Measurements from ENCODE around the gene SACS.
A peak's percentile ranks its signal among the peaks of the same experiment; 100 is the strongest.
"Not testable (repeated sequence)": the region's sequence is repeated elsewhere in the genome, so short reads cannot be mapped to it uniquely, and the experiment has no call there.

The SACS gene

GRCh38 chr13:23354520-23354919 lies 79.0 kb downstream of the SACS start:
- DNase-seq (ENCODE audit: low read depth): no peak

- no peak for DNase-seq (ENCODE audit: low read depth)
Measured at GRCh38 chr13:23352161-23352560, 81.3 kb downstream of the SACS start.

GRCh38 chr13:23350009-23350408 lies 83.5 kb downstream of the SACS start:
- DNase-seq (ENCODE audit: low read depth): no peak

GRCh38 chr13:23349161-23349897 lies 84.2 kb downstream of the SACS start:
- DNase-seq (ENCODE audit: low read depth): peak; percentile 49

GRCh38 chr13:23348262-23349127 lies 85.0 kb downstream of the SACS start:
- DNase-seq (ENCODE audit: low read depth): peak; percentile 70

GRCh38 chr13:23347601-23348000 lies 85.9 kb downstream of the SACS start:
- no peak for DNase-seq (ENCODE audit: low read depth)

GRCh38 chr13:23344931-23345595 lies 88.4 kb downstream of the SACS start:
- no peak for DNase-seq (ENCODE audit: low read depth)

GRCh38 chr13:23339225-23339624 lies 94.3 kb downstream of the SACS start:
- no peak for DNase-seq (ENCODE audit: low read depth)

- DNase-seq (ENCODE audit: low read depth): no peak
Measured at GRCh38 chr13:23330356-23330755, 103.1 kb downstream of the SACS start.

- DNase-seq (ENCODE audit: low read depth): no peak
Measured at GRCh38 chr13:23325191-23325590, 108.3 kb downstream of the SACS start.

GRCh38 chr13:23323946-23324709 lies 109.4 kb downstream of the SACS start:
- DNase-seq (ENCODE audit: low read depth): no peak

GRCh38 chr13:23322353-23323336 lies 110.9 kb downstream of the SACS start:
- no peak for DNase-seq (ENCODE audit: low read depth)

GRCh38 chr13:23321535-23322241 lies 111.8 kb downstream of the SACS start:
- DNase-seq (ENCODE audit: low read depth): peak; percentile 78

- no peak for DNase-seq (ENCODE audit: low read depth)
Measured at GRCh38 chr13:23320926-23321534, 112.5 kb downstream of the SACS start.

GRCh38 chr13:23319883-23320224 lies 113.6 kb downstream of the SACS start:
- DNase-seq (ENCODE audit: low read depth): no peak

GRCh38 chr13:23314837-23315236 lies 118.7 kb downstream of the SACS start:
- not testable (repeated sequence) for DNase-seq (ENCODE audit: low read depth)

- DNase-seq (ENCODE audit: low read depth): no peak
Measured at GRCh38 chr13:23292586-23292985, 140.9 kb downstream of the SACS start.

- DNase-seq (ENCODE audit: low read depth): peak; percentile 23
Measured at GRCh38 chr13:23289917-23290357, 143.6 kb downstream of the SACS start.

- no peak for DNase-seq (ENCODE audit: low read depth)
Measured at GRCh38 chr13:23288995-23289394, 144.5 kb downstream of the SACS start.

GRCh38 chr13:23288564-23288963 lies 144.9 kb downstream of the SACS start:
- no peak for DNase-seq (ENCODE audit: low read depth)
